Testis (tissue), 3 donors: Measurements from ENCODE around the gene HADHA. TPM values are rescaled to one million over a fixed set of nuclear protein-coding genes. Genes with fewer than 3 reads are reported as not detected.
A peak's percentile ranks its signal among the peaks of the same experiment; 100 is the strongest.
"Not testable (repeated sequence)": the region's sequence is repeated elsewhere in the genome, so short reads cannot be mapped to it uniquely, and the experiment has no call there.

ENCODE experiments used
- DNase-seq: peaks from one replicate; pipeline ENCODE4 v3.0.0-alpha.2; 2019
- H3K27ac ChIP-seq, 2 donors: fragments of 200-600 bp; sonication (generic); one replicate each; pipeline ENCODE4 v1.5.1; 2019
- H3K27me3 ChIP-seq: fragments of 200-600 bp; sonication (generic); one replicate; pipeline ENCODE4 v1.5.1; 2019
- H3K36me3 ChIP-seq: fragments of 200-600 bp; sonication (generic); one replicate; pipeline ENCODE4 v1.5.1; 2017; ENCODE audit warnings: low read depth; ENCODE audit errors: missing control alignments
- H3K4me1 ChIP-seq: fragments of 200-600 bp; sonication (generic); one replicate; pipeline ENCODE4 v1.5.1; 2019
- H3K4me3 ChIP-seq, 2 donors: fragments of 200-600 bp; sonication (generic); one replicate each; pipeline ENCODE4 v1.5.1; 2017 to 2019
- H3K9me3 ChIP-seq: fragments of 200-600 bp; sonication (generic); one replicate; pipeline ENCODE4 v1.5.1; 2017
- POLR2A ChIP-seq: fragments of 450-650 bp; IDR thresholded peaks from one replicate; pipeline ENCODE4 v1.6.1; 2017; ENCODE audit warnings: antibody characterized with exemption, mild to moderate bottlenecking, moderate library complexity
- WGBS, 2 donors: methylation state at CpG; one replicate each; pipeline ENCODE4 v1.1.5; 2018; 5-methylcytosine and 5-hydroxymethylcytosine counted together
- intact Hi-C: fragments of 100-400 bp; cut with DNase I; formaldehyde crosslinking; loops from one replicate; pipeline ENCODE4 v1.15.1; 2023; ENCODE audit warnings: low total_unique reads
- polyA plus RNA-seq: library from polyadenylated mRNA; stranded (reverse); fragments of 350-450 nt; fragmentation: Illumina TruSeq; extraction: RNeasy Lipid Tissue Mini Kit (QIAGEN cat#74804); gene quantifications from one replicate; pipeline ENCODE4 v1.2.3, GENCODE V29; 2014; ENCODE audit warnings: low read depth, low replicate concordance; ENCODE audit not compliant: insufficient read depth
- total RNA-seq, 2 donors: library from RNA; depleted of rRNA; stranded (reverse); fragments of >200 nt; gene quantifications; one replicate each; pipeline ENCODE4 v1.2.3, GENCODE V29; 2016
- TF ChIP-seq, protein P1 (sequence below), 3 experiments: fragments of 450-650 bp in 2 of 3; fragments of 200-600 bp in 1 of 3; sonication (generic) in 1 of 3; IDR thresholded peaks; one replicate each; pipeline ENCODE4 v1.5.1; 2016 to 2019; ENCODE audit warnings: antibody characterized with exemption in 3 of 3, mild to moderate bottlenecking in 2 of 3, moderate library complexity in 1 of 3

Gene HADHA
- total and polyA plus RNA-seq, 3 donors from 2014 or later = 93.7 to 161 (median 98.8) TPM

DNA sequence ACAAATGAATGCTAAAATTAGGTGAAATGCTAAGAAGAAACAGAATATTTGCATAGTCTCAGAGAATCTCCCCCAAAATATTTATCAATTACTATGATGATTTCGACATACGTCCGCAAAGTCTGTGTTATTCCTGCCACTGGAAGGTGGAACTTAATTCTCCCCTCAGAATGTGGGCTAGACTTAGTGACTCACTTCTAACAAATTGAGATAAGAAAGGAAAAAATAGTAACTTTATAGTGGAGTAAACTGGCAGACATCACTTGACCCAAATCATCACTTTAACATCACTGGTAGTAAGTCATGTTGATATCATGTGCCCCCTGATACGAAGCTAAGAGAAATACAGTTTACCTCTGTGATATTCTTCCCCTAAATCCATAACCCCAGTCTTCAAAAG, 23.8 kb upstream of the HADHA start:
- no peaks in the 10 kb centered on the region for H3K36me3 ChIP-seq
- H3K9me3 ChIP-seq = no peaks in the 10 kb centered on the region
- no peak overlapping the region for H3K27ac ChIP-seq
- H3K4me3 ChIP-seq = no peak overlapping the region
- H3K4me1 ChIP-seq = no peaks in the 10 kb centered on the region
- DNase-seq = no peak
- WGBS, 2 donors = 82 to 85% methylated on average over 4 of the region's 4 CpGs
- no peak for TF ChIP-seq POLR2A
- TF ChIP-seq, protein P1, sequence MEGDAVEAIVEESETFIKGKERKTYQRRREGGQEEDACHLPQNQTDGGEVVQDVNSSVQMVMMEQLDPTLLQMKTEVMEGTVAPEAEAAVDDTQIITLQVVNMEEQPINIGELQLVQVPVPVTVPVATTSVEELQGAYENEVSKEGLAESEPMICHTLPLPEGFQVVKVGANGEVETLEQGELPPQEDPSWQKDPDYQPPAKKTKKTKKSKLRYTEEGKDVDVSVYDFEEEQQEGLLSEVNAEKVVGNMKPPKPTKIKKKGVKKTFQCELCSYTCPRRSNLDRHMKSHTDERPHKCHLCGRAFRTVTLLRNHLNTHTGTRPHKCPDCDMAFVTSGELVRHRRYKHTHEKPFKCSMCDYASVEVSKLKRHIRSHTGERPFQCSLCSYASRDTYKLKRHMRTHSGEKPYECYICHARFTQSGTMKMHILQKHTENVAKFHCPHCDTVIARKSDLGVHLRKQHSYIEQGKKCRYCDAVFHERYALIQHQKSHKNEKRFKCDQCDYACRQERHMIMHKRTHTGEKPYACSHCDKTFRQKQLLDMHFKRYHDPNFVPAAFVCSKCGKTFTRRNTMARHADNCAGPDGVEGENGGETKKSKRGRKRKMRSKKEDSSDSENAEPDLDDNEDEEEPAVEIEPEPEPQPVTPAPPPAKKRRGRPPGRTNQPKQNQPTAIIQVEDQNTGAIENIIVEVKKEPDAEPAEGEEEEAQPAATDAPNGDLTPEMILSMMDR (IDR thresholded peaks at IDR 0.05) = no peak
- intact Hi-C loops = no loop called here
- H3K27me3 ChIP-seq = no peaks in the 10 kb centered on the region

DNA sequence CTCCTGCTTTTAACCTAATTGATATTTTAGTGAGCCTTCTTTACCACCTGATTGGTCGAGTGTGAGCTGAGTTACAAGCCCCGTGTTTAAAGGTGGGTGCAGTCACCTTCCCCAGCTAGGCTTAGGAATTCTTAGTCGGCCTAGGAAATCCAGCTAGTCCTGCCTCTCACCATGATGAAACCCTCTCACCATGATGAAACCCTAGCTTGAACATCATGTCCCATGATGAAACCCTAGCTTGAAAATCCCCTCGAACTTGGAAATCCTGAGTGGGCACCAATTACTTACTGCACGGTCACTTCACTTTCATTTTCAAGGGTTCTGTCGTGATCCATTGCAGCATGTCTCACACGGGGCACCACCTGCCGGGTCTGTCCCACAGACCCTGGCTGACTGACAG, 14.4 kb upstream of the HADHA start:
- H3K4me3 ChIP-seq, H3K27me3 ChIP-seq, H3K9me3 ChIP-seq, H3K4me1 ChIP-seq, intact Hi-C loops, H3K27ac ChIP-seq, DNase-seq, H3K36me3 ChIP-seq: not testable (repeated sequence)
- 80 to 90% methylated on average over 8 of the region's 8 CpGs for WGBS, 2 donors

DNA sequence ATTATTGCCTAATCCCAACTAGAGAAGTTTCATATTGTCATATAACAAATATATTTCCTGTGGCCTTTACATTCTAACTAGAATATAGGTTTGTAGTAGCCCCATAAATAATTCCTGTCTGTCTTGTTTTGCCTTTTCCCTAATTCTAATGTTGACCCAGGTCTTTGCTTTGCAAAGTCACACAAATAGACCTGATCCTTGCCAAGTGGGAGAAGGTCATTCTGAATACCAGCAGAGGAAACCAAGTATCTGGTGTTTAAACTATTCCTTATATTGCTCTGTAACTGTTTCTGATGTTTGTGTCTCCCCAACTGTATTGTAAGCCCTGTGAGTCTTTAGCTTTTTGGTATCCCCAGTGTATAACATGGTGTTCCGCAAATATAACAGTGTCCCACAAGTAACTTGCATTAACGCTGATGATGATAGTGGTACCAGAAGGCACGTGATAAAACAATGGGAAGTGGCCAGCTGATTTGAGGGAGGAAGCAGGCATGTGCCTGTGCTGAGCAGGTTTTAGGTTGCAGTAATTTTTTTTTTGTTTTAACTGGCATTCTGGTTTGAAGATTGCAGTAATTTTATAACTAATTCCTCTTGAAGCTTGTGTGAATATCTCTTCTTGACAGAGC, 11.4 kb upstream of the HADHA start:
- intact Hi-C loops = no loop called here
- H3K27me3 ChIP-seq = no peaks in the 10 kb centered on the region
- H3K36me3 ChIP-seq = no peaks in the 10 kb centered on the region
- DNase-seq = no peak
- no peaks in the 10 kb centered on the region for H3K9me3 ChIP-seq
- TF ChIP-seq, protein P1 (IDR thresholded peaks at IDR 0.05) = no peak
- TF ChIP-seq POLR2A = no peak
- 35 to 64% methylated on average over 3 of the region's 3 CpGs for WGBS, 2 donors
- no peak overlapping the region for H3K27ac ChIP-seq
- H3K4me3 ChIP-seq = no peak overlapping the region
- no peaks in the 10 kb centered on the region for H3K4me1 ChIP-seq

DNA sequence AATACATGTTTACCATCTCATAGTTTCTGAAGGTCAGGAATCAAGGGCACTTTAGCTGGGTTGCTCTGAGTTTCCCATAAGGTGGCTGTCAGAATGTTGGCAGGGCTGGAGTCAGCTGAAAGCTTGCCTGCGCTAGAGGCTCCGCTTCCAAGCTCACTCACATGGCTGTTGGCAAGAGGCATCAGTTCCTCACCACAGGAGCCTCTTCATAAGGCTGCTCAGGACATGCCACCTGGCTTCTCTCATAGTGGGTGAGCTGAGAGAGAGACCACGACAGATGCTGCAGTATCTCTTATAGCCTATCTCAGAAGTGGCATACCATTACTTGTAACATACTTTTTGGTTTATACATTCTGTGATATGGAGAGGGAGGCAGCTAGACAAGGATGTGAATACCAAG, 7.5 kb upstream of the HADHA start:
- Histone ChIP-seq H3K27me3 (no peaks in the 10 kb centered on the region), H3K36me3 (no peaks in the 10 kb centered on the region), H3K9me3 (no peaks in the 10 kb centered on the region), H3K4me3 (no peak overlapping the region), H3K27ac (no peak overlapping the region), H3K4me1 (peaks cover 5% of the 10 kb centered on the region)
- intact Hi-C loops = no loop called here
- 47 to 57% methylated on average over 2 to 3 of the region's 3 CpGs for WGBS, 2 donors
- TF ChIP-seq, protein P1 (IDR thresholded peaks at IDR 0.05) = no peak
- no peak for TF ChIP-seq POLR2A
- DNase-seq = peak; percentile 73

DNA sequence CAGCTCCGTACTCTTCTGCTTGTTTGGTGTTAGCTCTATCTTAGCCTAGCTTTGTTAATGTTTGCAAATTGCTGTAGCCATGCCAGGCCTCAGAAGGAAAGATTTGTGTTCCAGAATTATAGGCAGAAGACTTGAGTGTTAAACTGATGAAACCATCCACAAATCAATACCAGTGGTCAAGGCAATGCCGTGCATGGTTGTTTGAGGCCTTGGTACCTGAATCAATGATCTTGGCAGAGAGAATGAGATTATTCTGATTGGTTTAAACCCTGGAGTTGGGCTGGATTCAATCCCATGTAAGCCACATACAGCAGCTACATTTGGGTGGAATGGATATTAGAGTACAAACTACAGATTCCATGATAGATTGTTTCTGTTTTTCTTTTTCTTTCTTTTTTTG, 5.2 kb upstream of the HADHA start:
- H3K27me3 ChIP-seq = no peaks in the 10 kb centered on the region
- DNase-seq = no peak
- intact Hi-C loops = no loop called here
- peaks cover 11% of the 10 kb centered on the region for H3K4me1 ChIP-seq
- no peaks in the 10 kb centered on the region for H3K9me3 ChIP-seq
- H3K4me3 ChIP-seq = no peak overlapping the region
- TF ChIP-seq, protein P1 (IDR thresholded peaks at IDR 0.05) = no peak
- TF ChIP-seq POLR2A = no peak
- no peaks in the 10 kb centered on the region for H3K36me3 ChIP-seq
- WGBS, 2 donors = 88 to 90% methylated on average over 2 of the region's 2 CpGs
- H3K27ac ChIP-seq = no peak overlapping the region
